ENCODE measurements around the gene LUC7L2.
"Not testable (repeated sequence)": the region's sequence is repeated elsewhere in the genome, so short reads cannot be mapped to it uniquely, and the experiment has no call there.

Gene LUC7L2

DNA sequence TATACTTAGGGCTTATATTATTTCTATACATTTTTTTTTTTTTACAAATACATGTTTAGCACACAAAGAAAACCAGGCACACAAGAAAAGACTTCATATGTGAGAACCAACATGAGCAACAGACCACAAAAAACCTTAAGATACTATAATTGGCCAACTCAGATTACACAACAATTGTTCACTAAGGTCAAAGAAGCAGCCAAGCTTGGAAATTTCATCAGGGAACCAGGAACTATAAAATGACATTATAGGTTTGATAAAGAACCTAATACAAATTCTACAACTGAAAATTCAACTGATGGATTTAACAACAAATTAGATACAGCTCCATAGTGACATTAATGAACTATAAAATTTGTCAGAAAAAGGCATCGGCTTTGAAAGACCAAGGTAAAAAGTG lies 4.4 kb upstream of the LUC7L2 start:
- in situ Hi-C loops (cut with MboI; ENCODE audit: low sequenced_read_pairs) = no loop called here

DNA sequence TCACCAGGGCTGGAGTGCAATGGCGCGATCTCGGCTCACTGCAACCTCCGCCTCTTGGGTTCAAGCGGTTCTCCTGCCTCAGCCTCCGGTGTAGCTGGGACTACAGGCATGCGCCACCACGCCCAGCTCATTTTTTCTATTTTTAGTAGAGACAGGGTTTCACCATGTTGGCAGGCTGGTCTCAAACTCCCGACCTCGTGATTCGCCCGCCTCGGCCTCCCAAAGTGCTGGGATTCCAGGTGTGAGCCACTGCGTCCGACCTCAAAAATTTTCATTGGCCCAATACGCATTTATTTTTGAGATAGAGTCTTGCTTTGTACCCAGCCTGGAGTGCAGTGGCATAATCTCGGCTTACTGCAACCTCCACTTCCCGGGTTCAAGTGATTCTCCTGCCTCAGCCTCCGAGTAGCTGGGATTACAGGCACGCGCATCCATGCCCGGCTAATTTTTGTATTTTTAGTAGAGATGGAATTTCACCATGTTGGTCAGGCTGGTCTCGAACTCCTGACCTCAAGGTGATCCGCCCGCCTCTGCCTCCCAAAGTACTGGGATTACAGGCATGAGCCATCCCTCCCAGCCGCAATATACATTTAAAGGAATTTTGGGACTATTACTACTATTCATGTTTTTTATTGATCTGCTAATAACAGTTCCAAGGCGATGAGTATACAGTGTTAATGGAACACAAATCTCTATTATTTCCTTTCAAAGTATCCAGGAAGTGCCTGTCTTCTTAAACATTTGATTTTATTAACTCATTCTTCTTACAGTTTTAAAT lies 1.8 kb upstream of the LUC7L2 start:
- in situ Hi-C loops (cut with MboI; ENCODE audit: low sequenced_read_pairs) = not testable (repeated sequence)

DNA sequence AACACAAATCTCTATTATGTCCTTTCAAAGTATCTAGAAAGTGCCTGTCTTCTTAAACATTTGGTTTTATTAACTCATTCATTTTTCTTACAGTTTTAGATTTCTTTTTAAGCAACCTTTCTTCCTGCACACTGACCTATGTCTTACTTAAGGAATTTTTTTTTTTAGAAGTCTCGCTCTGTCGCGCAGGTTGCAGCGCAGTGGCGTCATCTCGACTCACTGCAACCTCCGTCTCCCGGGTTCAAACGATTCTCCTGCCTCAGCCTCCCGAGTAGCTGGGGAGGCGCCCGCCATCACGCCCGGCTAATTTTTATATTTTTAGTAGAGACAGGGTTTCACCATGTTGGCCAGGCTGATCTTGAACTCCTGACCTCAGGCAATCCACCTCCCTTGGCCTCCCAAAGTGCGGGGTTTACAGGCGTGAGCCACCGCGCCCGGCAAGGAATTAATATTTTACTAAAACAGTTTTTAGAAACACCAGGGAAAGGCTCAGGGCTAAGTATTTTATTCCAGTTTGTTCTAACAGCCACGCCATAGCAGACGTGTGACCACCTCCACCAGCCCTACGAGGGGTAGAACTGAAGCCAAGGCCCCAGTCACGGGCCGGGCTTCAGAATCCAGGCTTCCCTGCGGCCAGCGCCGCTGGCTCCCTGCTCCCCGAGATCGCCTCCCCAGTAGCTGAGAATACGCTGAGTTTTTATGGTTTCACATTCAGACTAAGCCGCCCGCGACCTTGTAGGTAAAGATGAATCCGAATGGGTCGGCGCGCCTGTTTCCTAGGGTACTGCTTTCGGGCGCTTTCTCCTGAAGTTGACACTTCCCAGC lies 941 bp upstream of the LUC7L2 start:
- in situ Hi-C loops (cut with MboI; ENCODE audit: low sequenced_read_pairs) = no loop called here

DNA sequence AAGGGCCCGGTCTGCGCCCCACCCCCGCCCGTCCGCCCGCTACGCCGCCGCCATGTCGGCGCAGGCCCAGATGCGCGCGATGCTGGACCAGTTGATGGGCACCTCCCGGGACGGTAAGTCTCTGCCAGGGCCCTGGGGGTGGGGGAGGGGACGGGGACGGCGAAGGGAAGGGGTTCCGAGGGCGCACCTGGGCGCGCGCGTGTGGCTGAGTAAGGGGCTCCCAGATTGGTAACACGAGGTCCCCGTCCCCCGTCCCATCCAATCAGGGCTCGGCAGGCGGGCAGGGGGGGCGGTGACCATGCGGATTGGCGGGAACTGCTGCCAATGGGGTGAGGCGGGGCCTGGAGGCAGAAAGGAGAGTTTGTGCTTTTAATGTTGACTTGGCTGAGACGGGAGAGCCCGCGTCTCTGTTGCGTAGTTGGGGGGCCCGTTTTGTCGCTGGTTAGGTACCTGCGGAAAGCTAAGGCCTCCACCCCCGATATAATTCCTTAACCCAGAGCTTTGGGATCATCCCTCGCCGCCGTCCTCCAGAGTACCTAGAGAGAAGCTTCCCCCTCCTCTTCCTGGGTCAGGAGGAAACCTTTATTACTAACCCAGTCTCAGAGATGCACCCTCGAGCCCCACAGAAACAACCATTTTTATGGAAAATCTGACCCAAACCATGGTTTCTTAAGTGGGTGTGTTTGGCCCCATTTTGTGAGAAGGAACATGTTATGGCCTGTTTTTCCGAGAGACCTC lies 685 bp downstream of the LUC7L2 start:
- in situ Hi-C loops (cut with MboI; ENCODE audit: low sequenced_read_pairs) = no loop called here

DNA sequence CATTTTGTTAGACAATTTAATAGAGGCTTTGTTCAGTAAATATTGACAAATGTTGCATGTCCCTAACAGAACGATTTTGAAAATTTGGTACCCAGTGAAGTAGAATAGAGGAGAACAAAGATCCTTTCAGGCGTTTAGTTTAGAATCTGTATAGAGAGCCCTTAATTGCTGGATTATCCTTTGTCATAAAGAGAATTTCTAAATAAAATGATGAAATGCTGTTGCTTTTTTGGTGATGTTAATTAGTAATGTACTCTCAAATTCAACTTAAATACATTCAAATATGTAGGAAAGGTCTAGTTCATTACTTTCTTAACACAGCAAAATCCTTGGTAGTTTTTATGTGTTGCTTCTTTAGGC lies 1.2 kb downstream of the LUC7L2 start:
- in situ Hi-C loops (cut with MboI; ENCODE audit: low sequenced_read_pairs) = no loop called here

DNA sequence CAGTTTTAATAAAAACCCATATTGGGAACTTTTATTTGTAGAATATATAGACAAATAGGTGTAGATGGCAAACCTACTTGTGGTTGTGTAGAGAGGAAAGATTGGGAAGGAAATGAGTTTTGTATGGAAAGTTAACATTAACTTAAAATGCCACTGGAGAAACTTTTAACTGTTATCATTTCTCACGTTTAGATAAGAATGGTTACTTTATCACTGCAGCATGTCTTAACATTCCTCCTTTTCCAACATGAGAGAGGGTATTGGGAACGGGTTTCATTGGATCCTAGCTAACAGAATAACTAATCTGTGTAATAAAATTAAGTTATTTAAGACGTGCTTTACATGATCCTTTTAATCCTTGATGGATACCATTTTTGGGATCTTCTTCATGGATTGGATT lies 1.8 kb downstream of the LUC7L2 start:
- in situ Hi-C loops (cut with MboI; ENCODE audit: low sequenced_read_pairs) = no loop called here

DNA sequence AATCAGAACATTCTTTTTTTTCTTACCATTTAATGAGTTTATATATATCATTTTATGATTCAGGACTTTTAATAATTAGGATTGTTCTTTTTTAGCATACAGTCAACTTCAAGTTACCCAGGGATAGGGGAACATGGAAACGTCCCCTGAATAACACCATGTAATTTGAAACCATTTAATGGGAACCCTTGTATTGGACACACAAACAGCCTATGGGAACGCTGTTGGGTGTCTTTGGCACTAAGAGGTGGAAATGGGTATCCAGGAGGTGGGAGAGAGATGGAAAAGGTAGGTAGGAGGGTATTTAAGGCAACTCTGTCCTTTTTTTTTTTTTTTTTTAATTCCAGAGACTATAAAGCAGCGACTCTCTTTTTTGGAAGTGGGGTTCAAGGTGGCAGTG lies 2.6 kb downstream of the LUC7L2 start:
- in situ Hi-C loops (cut with MboI; ENCODE audit: low sequenced_read_pairs) = no loop called here

DNA sequence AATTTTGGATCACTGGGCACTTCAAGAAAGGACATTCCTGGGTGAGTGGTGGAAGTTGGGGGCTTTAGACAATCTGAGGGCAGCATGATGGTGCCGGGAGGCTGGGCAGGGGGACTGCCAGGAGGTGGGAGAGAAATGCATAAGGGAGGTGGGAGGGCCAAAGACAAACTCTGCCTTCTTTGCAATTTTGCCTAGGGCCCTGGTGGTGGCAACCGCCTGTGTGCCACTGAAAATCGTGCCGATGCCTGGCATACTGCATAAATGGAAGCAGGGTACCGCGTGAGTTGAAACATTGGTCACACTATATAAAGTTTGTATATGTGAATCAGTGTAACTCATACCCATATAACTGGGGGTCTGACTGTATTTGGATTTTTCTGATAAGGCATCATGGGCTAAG lies 3.3 kb downstream of the LUC7L2 start:
- in situ Hi-C loops (cut with MboI; ENCODE audit: low sequenced_read_pairs) = no loop called here

DNA sequence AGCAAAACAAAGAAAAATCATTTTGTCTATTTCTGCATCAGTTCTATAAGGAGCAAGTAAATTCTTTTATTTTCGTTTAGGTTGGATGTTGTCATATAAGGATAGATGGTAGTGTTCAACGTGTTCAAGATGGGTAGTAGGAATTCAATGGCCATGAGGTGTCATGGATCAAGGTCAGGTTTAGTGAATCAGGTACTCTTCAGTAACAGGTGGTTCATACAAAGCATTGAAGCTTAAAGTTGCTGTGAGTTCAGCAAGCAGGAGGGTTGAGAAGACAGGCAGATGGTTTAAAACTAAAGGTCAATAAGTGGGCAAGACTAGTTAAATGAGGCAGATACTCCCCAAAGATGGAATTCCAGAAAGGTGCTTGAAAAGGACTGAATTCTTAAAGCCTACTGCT lies 5.6 kb downstream of the LUC7L2 start:
- in situ Hi-C loops (cut with MboI; ENCODE audit: low sequenced_read_pairs) = no loop called here

DNA sequence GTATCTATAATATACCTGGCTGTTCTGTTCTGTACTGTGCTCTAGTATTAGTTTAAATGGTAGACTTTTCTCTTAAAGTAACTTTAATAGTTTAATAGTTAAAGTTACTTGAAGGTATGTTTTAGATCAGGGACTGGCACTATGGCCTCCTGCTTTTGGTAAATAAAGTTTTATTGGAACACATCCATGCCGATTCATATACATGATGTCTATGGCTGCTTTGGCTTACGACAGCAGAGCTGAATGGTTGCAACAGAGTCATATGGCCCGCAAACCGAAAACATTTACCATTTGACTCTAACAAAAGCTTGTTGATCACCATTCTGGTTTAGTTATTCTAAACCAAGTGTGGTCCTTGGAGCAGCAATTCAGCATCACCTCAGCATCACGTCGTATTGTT lies 6.7 kb downstream of the LUC7L2 start:
- in situ Hi-C loops (cut with MboI; ENCODE audit: low sequenced_read_pairs) = no loop called here

DNA sequence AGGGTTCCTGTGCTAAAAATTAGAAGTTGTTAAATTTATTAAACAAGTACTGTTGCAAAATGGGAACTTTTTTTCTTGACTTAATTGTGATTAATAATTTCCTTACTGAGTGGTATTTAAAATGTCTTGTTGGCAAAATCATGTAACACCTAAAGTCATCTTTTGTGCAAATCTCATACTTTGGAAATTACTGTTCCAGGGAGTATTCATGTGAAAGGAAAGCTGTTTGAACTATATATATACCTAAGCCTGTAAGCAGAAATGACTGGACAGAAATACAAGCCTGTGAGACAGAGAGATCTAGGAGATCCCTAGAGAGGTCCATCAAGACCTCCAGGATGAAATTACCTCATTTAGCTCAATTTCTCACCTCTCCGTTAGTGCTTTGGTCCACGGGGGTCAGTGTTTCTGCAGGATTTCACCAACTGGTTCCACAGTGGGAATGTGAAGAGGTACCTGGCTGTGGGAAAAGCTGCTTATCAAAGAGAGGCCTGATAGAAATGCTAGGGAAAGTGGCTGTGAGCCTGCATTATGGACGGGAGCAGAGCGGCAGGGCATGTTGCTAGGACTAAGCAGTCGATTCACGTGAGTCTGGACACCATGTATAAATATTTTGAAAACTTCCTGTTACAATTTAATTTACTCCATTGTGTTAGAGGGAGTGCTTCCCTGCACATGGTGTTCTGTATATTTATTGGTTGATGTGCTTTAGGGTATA lies 7.9 kb downstream of the LUC7L2 start:
- in situ Hi-C loops (cut with MboI; ENCODE audit: low sequenced_read_pairs) = no loop called here

DNA sequence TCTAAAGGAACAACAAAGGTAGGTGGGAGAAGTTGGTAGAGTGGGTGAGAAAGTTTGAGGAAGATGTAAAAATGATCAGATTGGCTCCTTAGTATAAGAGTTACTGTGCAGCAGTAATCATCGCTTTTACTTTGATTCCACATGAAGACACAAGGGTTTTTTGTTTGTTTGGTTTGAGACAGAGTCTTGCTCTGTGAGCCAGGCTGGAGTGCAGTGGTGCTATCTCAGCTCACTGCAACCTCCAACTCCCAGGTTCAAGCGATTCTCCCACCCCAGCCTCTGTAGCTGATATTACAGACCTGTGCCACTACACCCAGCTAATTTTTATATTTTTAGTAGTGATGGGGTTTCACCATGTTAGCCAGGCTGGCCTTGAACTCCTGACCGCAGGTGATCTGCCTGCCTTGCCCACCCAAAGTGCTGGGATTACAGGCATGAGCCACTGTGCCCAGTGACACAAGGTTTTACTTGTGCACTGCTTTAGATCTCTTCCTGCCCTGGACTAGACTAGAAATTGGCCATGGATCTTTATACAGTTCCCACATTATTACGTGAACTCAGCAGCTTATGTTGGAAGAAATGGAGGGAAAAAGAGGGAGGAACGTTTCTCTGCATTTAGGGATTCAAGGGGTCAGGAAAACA lies 10.7 kb downstream of the LUC7L2 start:
- in situ Hi-C loops (cut with MboI; ENCODE audit: low sequenced_read_pairs) = no loop called here

DNA sequence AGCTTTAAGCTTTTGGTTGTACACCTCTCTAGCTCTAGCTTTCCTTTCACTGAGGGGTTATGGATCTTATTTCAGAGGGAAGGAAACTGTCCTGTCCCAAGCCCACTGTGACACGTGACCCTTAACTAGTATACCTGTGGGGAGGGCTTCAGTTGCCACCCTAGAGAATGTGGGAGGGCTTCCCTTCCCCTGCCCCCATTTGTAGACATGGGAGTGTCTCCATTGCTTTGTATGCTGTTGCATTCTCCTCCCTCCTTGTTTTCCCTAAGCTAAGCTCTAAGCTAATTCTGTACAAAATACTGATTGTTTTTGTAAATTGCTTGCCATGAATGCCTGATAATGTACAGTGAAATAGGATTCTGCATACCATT lies 11.2 kb downstream of the LUC7L2 start:
- in situ Hi-C loops (cut with MboI; ENCODE audit: low sequenced_read_pairs) = no loop called here

DNA sequence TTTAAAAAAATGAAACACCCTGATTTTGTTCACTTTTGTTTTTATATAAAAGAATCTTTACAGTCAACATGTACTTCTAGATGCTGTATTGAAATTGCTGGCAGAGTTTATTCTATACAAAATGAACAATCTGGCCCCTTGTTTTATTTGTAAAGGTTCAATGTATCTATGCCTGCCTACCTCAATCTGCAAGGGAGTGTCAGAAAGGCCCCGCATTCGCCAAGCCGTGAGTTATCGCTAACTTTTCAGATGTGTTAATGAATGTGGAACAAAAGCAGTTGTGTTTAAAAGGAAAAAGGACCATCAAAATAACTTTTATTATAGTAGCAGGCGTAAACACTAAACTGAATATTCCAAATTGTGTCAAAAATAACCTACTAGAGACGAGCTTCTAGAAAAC lies 14.6 kb downstream of the LUC7L2 start:
- in situ Hi-C loops (cut with MboI; ENCODE audit: low sequenced_read_pairs) = no loop called here

DNA sequence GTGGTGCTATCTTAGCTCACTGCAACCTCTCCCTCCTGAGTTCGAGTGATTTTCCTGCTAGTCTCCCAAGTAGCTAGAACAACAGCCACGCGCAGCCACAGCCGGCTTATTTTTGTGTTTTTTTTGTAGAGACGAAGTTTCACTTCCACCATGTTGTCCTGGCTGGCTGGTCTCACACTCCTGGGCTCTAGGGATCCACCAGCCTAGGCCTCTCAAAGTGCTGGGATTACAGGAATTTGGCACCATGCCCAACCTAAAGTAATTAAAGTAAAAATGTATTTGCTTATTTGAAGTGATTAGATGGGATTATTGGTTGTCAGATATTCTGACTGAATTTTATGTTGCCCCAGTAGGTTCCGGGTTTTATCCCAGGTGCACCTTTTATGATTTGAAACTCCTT lies 22.7 kb downstream of the LUC7L2 start:
- in situ Hi-C loops (cut with MboI; ENCODE audit: low sequenced_read_pairs) = no loop called here

DNA sequence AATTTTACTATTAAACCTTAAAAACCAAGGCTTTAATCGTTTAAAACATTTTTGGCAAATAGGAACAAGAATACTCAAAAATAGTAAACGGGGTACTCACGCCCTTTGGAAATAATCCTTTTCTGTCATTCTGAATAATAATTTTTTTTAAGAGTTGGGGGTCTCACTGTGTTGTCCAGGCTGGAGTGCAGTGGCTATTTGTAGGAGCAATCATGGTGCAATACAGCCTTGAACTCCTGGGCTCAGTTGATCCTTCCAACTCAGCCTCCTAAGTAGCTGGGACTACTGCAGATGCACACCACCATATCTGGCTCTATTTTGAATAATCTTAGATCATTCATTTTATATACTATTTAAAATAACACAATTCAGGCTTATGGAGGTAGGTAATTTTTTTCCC lies 24.9 kb downstream of the LUC7L2 start:
- in situ Hi-C loops (cut with MboI; ENCODE audit: low sequenced_read_pairs) = no loop called here

DNA sequence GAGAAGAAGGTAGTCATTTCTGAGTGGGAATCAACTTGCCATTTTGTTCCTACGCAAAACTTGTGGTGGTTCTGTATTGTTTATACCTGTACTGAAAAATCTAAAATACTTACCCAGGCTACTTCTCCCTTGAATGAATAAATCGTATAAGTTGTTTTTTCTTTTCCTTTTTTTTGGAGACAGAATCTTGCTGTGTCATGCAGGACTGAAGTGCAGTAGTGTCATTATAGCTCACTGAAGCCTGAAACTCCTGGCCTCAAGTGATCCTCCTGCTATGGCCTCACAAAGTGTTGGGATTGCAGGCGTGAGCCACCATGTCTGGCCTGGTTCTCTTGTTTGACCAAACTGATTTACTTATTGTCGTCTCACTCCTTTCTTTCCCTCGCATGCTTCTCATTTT lies 27.9 kb downstream of the LUC7L2 start:
- in situ Hi-C loops (cut with MboI; ENCODE audit: low sequenced_read_pairs) = no loop called here

DNA sequence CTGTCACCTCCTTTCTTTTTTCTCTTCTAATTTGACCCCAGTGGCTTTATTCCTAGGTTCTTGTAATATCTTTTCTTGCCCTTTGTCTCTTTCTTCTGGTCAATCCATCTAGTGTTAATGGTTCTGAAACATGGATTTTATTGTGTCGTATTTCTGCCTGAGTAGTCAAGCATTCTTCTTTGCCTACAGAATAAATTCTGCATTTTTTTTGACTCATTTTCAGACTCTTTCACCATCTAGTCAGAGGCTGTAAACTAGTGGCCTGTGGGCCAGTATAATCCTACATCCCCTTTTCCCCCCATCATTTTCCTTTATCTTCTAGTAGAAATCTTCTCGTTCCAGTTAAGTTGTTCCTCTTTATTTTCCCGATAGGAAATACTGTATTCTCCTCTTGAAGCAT lies 29.4 kb downstream of the LUC7L2 start:
- in situ Hi-C loops (cut with MboI; ENCODE audit: low sequenced_read_pairs) = no loop called here

DNA sequence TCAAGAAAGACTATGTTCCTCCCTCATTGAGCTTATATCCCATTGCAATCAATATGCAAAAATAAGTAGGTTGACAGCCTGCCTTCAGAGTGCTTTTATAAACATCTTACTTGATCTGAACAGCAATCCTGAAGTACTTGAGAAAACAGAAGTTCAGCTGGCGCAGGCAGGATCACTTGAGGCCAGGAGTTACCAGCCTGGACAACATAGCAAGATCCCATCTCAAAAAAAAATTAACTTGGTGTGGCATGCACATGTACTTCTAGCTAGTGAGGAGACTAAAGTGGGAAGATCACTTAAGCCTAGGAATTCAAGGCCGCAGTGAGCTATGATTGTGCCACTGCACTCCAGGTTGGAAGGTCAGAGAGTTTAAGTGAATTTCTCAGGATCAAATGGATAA lies 30.1 kb downstream of the LUC7L2 start:
- in situ Hi-C loops (cut with MboI; ENCODE audit: low sequenced_read_pairs) = no loop called here

DNA sequence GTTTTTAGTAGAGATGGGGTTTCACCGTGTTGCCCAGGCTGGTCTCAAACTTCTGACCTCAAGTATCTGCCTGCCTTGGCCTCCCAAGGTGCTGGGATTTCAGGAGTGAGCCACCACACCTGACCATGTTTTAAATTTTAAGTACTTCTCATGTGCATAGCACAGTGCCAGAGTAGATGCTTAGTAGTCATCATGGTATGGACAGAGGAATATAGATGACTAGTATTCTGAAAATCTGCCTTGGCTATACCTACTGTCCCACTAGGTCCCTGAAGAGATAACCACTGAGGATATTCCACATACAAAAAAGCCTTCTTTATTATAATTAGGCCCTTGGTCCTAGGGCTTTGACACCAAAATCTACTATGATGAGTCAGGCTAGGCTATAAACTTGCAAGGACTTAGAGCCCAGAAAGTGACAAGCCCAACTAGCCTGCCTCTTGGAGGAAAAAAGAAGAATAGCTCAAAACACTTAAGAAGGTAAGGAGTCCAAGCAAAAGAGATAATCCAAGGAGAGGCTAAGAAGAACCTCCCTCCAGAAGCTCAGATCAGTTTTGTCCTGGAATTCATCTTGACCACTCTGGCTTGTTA lies 34.0 kb downstream of the LUC7L2 start:
- in situ Hi-C loops (cut with MboI; ENCODE audit: low sequenced_read_pairs) = no loop called here
